ENCODE results near the gene RASA3.

DNA sequence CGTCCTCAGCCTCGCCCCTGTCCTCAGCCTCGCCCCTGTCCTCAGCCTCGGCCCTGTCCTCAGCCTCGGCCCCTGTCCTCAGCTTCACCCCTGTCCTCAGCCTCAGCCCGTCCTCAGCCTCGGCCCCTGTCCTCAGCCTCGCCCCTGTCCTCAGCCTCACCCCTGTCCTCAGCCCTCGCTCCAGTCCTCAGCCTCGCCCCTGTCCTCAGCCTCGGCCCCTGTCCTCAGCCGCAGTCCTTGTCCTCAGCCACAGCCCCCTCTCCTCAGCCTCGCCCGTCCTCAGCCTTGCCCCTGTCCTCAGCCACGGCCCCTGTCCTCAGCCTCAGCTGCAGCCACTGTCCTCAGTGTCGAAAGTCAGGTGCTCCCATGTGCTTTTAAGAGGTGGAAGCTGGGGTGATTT, 169.0 kb downstream of the RASA3 start:
- no peak for TF ChIP-seq GATA3 (IDR thresholded peaks at IDR 0.05; ENCODE audit: low read depth, low read length)
- TF ChIP-seq GATA2 (IDR thresholded peaks at IDR 0.05; ENCODE audit: low read depth, low read length), result no peak
